HepG2 (cell line): ENCODE results near the gene UQCR11. TPM values are rescaled to one million over a fixed set of nuclear protein-coding genes. Genes with fewer than 3 reads are reported as not detected.

Experiments used
- ATAC-seq: fragments of 200-7000 bp; cut with Tn5 transposase; 3 replicates; pipeline ENCODE4 v1.9.1; 2020; ENCODE audit warnings: mild to moderate bottlenecking, moderate library complexity
- BruUV-seq: library from RNA; stranded (reverse); fragments of 400-500 nt; replicated peaks from 2 replicates; lab custom pipeline; 2021; lab: Mats Ljungman, UMichigan
- CTCF ChIA-PET: fragments of 300-600 bp; formaldehyde crosslinking; extraction: SDS; loops from one replicate; lab custom pipeline; 2021; ENCODE audit warnings: low total read pairs, inconsistent platforms, low intra/inter-chr PET ratio; lab: Yijun Ruan, JAX
- POLR2A ChIA-PET: fragments of 350-600 bp; sonication (Branson Sonifier 250); formaldehyde crosslinking; loops from one replicate; lab custom pipeline; 2020; ENCODE audit warnings: antibody characterized with exemption, inconsistent platforms; lab: Yijun Ruan, JAX
- DNase-seq: peaks from one replicate; pipeline ENCODE4 v3.0.0-alpha.2; 2015; ENCODE audit warnings: low spot score
- FAIRE-seq: peaks from 3 replicates; lab custom pipeline; 2011; peaks lifted over from hg19 to GRCh38; lab: Jason Lieb, UNC
- H2AFZ ChIP-seq: one replicate; pipeline ENCODE4 v1.6.1; 2011; ENCODE audit warnings: low read length, inconsistent platforms
- H3K27ac ChIP-seq: fragments of 300-600 bp; 3 replicates; pipeline ENCODE4 v1.8.0; 2011; ENCODE audit warnings: mixed run types, mild to moderate bottlenecking, mixed read lengths, low read length, inconsistent platforms; ENCODE audit not compliant: insufficient read depth; ENCODE audit errors: extremely low read length
- H3K27me3 ChIP-seq, 2 experiments: fragments of 200-600 bp in 1 of 2; 2 replicates in 1 of 2; 3 replicates in 1 of 2; pipeline versions ENCODE4 v1.6.0 to v1.8.0; 2011; ENCODE audit warnings: low read length in 2 of 2, mild to moderate bottlenecking in 2 of 2, moderate library complexity in 2 of 2, inconsistent platforms in 1 of 2; ENCODE audit not compliant: insufficient read depth in 2 of 2, control insufficient read depth in 1 of 2
- H3K36me3 ChIP-seq, 2 experiments: fragments of 200-600 bp in 1 of 2; replicated peaks in 1 of 2; 2 replicates in 1 of 2; 3 replicates in 1 of 2; pipeline versions ENCODE4 v1.5.1 to v1.8.0; 2011; ENCODE audit warnings: low read length in 2 of 2, inconsistent platforms in 1 of 2; ENCODE audit not compliant: insufficient read depth in 2 of 2, control insufficient read depth in 1 of 2
- H3K4me1 ChIP-seq: 2 replicates; pipeline ENCODE4 v1.5.1; 2012; ENCODE audit warnings: low read length, inconsistent platforms; ENCODE audit not compliant: insufficient read depth
- H3K4me2 ChIP-seq: 2 replicates; pipeline ENCODE4 v1.6.0; 2011; ENCODE audit warnings: low read depth, low read length, inconsistent platforms
- H3K4me3 ChIP-seq, 3 experiments: fragments of 200-600 bp in 1 of 3; sonication (generic), shearing (Covaris generic) in 1 of 3; replicated peaks in 1 of 3; 2 replicates each; pipeline ENCODE4 v1.5.1; 2011 to 2016; ENCODE audit warnings: low read length in 3 of 3, inconsistent platforms in 2 of 3, low read depth in 2 of 3, mild to moderate bottlenecking in 2 of 3, control low read depth in 1 of 3, mixed read lengths in 1 of 3; ENCODE audit not compliant: insufficient read depth in 1 of 3
- H3K79me2 ChIP-seq: one replicate; pipeline ENCODE4 v1.6.1; 2011; ENCODE audit warnings: low read length, inconsistent platforms; ENCODE audit not compliant: insufficient read depth
- H3K9ac ChIP-seq: 2 replicates; pipeline ENCODE4 v1.6.0; 2011; ENCODE audit warnings: mild to moderate bottlenecking, low read depth, low read length, inconsistent platforms; ENCODE audit not compliant: insufficient read depth
- H3K9me3 ChIP-seq: 2 replicates; pipeline ENCODE4 v1.5.1; 2012; ENCODE audit warnings: mild to moderate bottlenecking, low read length
- H4K20me1 ChIP-seq: 2 replicates; pipeline ENCODE4 v1.6.0; 2011; ENCODE audit warnings: inconsistent platforms, mild to moderate bottlenecking, low read length, moderate library complexity; ENCODE audit not compliant: insufficient read depth
- RAD51 ChIP-seq: fragments of 450-650 bp; IDR thresholded peaks from 2 replicates; pipeline ENCODE4 v1.6.1; 2016; ENCODE audit warnings: borderline replicate concordance
- RBM39 ChIP-seq: fragments of 200-400 bp; formaldehyde crosslinking; IDR thresholded peaks from one replicate; pipeline ENCODE4 v1.6.1; 2018; ENCODE audit warnings: antibody characterized with exemption, mild to moderate bottlenecking, low read depth, low read length; ENCODE audit not compliant: poor library complexity, severe bottlenecking
- SMC3 ChIP-seq: IDR thresholded peaks from 2 replicates; pipeline ENCODE4 v1.6.1; 2011; ENCODE audit warnings: low read length, improper control_type of control experiment
- SRSF9 ChIP-seq: fragments of 200-400 bp; formaldehyde crosslinking; IDR thresholded peaks from 2 replicates; pipeline ENCODE4 v1.6.1; 2018; ENCODE audit warnings: borderline replicate concordance, mild to moderate bottlenecking, low read depth, low read length; ENCODE audit not compliant: insufficient read depth, poor library complexity, severe bottlenecking
- ZNF232 ChIP-seq: sonication (generic); formaldehyde crosslinking; IDR thresholded peaks from 2 replicates; pipeline ENCODE4 v1.4.0; 2020; ENCODE audit warnings: missing genetic modification reagents, borderline replicate concordance
- ZNF672 ChIP-seq: sonication (generic); formaldehyde crosslinking; IDR thresholded peaks from 2 replicates; pipeline ENCODE4 v1.8.1; 2022; ENCODE audit warnings: missing genetic modification reagents
- ZSCAN25 ChIP-seq: sonication (generic); formaldehyde crosslinking; IDR thresholded peaks from 2 replicates; pipeline ENCODE4 v1.8.0; 2022; ENCODE audit warnings: mild to moderate bottlenecking, missing genetic modification reagents
- WGBS: methylation state at CpG from one replicate; pipeline ENCODE4 v1.1.6; 2017; ENCODE audit warnings: low lambda C conversion rate; 5-methylcytosine and 5-hydroxymethylcytosine counted together
- in situ Hi-C: cut with HindIII; loops from 2 replicates; pipeline ENCODE4 v1.10.0; 2017; ENCODE audit warnings: low pct_unique_long_range_greater_than_20kb; ENCODE audit not compliant: extremely low pct_ligation_motif_present
- intact Hi-C: fragments of 100-400 bp; cut with micrococcal nuclease; formaldehyde crosslinking; loops from one replicate; pipeline ENCODE4 v1.10.0; 2022; ENCODE audit not compliant: unreplicated experiment
- polyA plus RNA-seq, 8 experiments: library from polyadenylated mRNA; depleted of rRNA in 3 of 8; stranded (reverse) in 7 of 8; unstranded in 1 of 8; fragments of >200 nt; fragmentation: Illumina TruSeq in 4 of 8; extraction: Trizol in 4 of 8; gene quantifications; 2 replicates each; pipeline versions ENCODE4 v1.2.1 to v1.2.3, GENCODE V29; 2011 to 2016; ENCODE audit warnings: low read depth in 4 of 8, missing spikeins in 1 of 8, mixed read lengths in 1 of 8; ENCODE audit not compliant: insufficient read depth in 1 of 8
- total RNA-seq, 5 experiments: library from RNA; depleted of rRNA; stranded (reverse); fragments of >200 nt; fragmentation: Illumina TruSeq; extraction: Trizol; gene quantifications; 2 replicates each; pipeline ENCODE4 v1.2.3, GENCODE V29; 2016; ENCODE audit warnings: low read depth in 1 of 5
- TF ChIP-seq, protein P1 (sequence below): sonication (generic); formaldehyde crosslinking; IDR thresholded peaks from 2 replicates; pipeline ENCODE4 v1.4.0; 2020; ENCODE audit warnings: missing genetic modification reagents
- TF ChIP-seq, protein P2 (sequence below): sonication (generic); formaldehyde crosslinking; IDR thresholded peaks from 2 replicates; pipeline ENCODE4 v1.8.1; 2023; ENCODE audit warnings: missing genetic modification reagents, mild to moderate bottlenecking, borderline replicate concordance
- TF ChIP-seq, protein P3 (sequence below): sonication (generic); formaldehyde crosslinking; IDR thresholded peaks from 2 replicates; pipeline ENCODE4 v1.5.1; 2020; ENCODE audit warnings: mild to moderate bottlenecking, missing genetic modification reagents, borderline replicate concordance

UQCR11 gene
- total and polyA plus RNA-seq, 2 of the 13 experiments (the other 11 are each of a cell fraction or from before 2014, with no cell fraction given): 125 to 214 TPM

DNA sequence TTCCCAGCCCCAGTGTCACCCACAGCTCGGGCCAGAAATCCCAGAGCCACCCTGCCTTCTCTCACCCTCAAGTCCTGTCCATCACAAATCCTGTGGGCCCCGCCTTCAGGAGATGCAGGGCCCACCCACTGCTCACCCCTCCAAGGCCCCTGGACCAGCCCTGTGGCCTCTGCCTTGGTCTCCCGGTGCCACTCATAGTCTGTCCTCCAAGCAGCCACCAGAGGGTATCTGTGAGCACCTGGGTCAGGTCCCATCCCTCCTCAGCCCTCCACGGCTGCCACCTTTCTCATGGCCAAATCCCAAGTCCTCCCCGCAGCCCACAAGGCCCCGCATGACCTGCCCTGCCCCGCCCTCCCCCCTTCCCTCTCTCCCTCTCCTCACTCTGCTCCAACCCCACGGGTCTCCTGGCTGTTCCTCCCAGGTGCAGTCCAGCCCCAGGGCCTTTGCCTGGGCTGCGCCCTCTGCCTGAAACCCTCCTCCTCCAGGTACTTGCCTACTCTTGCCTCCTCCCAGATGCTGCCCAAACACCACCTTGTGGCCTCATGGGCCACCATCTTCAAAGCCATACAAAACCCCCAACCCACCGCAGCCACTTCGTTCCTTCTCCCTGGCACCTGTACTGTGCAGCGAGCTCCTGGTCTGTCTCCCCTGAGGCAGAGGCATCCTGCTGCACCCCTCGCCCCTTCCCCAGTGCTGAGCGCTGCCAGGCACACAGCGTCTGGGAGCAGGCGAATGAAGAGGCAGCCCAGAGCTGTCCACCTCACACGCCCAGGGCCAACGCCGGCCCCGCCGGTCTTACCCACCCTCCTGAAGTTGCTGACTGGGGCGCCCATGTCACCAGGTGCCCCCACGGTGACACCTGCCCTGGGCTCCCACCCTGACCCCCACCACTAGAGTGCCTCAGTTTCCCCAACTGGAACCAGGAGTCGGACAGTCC, 13.2 kb upstream of the UQCR11 start (continued):
- TF ChIP-seq, protein P1, sequence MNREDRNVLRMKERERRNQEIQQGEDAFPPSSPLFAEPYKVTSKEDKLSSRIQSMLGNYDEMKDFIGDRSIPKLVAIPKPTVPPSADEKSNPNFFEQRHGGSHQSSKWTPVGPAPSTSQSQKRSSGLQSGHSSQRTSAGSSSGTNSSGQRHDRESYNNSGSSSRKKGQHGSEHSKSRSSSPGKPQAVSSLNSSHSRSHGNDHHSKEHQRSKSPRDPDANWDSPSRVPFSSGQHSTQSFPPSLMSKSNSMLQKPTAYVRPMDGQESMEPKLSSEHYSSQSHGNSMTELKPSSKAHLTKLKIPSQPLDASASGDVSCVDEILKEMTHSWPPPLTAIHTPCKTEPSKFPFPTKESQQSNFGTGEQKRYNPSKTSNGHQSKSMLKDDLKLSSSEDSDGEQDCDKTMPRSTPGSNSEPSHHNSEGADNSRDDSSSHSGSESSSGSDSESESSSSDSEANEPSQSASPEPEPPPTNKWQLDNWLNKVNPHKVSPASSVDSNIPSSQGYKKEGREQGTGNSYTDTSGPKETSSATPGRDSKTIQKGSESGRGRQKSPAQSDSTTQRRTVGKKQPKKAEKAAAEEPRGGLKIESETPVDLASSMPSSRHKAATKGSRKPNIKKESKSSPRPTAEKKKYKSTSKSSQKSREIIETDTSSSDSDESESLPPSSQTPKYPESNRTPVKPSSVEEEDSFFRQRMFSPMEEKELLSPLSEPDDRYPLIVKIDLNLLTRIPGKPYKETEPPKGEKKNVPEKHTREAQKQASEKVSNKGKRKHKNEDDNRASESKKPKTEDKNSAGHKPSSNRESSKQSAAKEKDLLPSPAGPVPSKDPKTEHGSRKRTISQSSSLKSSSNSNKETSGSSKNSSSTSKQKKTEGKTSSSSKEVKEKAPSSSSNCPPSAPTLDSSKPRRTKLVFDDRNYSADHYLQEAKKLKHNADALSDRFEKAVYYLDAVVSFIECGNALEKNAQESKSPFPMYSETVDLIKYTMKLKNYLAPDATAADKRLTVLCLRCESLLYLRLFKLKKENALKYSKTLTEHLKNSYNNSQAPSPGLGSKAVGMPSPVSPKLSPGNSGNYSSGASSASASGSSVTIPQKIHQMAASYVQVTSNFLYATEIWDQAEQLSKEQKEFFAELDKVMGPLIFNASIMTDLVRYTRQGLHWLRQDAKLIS (CRISPR knock-in tag): no peak
- TF ChIP-seq, protein P2, sequence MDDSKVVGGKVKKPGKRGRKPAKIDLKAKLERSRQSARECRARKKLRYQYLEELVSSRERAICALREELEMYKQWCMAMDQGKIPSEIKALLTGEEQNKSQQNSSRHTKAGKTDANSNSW: no peak
- peak; percentile 90 for TF ChIP-seq ZSCAN25
- TF ChIP-seq RBM39: no peak
- TF ChIP-seq SMC3: peak; percentile 46; the same call in 1 of the 2 replicates
- no peak for TF ChIP-seq SRSF9

DNA sequence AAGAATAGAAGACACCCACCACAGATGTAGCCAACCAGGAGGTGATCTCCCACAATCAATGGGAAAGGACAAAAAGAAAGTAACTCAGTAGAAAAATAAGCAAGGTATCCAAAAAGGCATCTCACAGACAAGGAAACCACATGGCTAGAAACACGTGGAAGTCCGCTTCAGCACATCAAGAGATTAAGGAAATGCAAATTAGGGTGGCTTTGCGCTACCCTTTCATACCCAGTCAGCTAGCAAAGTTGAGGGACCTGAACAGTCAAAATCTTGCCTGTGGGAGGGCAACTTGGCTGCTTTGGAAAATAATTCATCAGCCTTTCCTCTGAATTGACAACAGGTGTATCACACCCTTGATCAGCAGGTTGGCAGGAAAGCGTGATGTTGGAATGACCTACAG, 11.6 kb upstream of the UQCR11 start:
- BruUV-seq: no TSS peak
- Histone ChIP-seq H3K4me2 (no peak overlapping the region), H3K9ac (no peak overlapping the region), H3K27me3 (no peaks in the 10 kb centered on the region), H3K79me2 (no peaks in the 10 kb centered on the region), H4K20me1 (no peaks in the 10 kb centered on the region), H3K4me3 (no peak overlapping the region), H3K36me3 (peaks cover 38 to 58% of the 10 kb centered on the region in 2 experiments; a peak in 4 of 5 replicates), H2AFZ (no peak overlapping the region), H3K9me3 (no peaks in the 10 kb centered on the region), H3K27ac (no peak overlapping the region), H3K4me1 (no peaks in the 10 kb centered on the region)
- 87% methylated on average over 4 of the region's 4 CpGs for WGBS
- no peak for FAIRE-seq
- CTCF ChIA-PET: no interaction called here
- no peak for ATAC-seq
- in situ Hi-C loops: no loop called here
- intact Hi-C loops: no loop called here
- TF ChIP-seq ZNF232 (CRISPR knock-in tag): no peak
- no peak for TF ChIP-seq RAD51
- TF ChIP-seq ZNF672: no peak
- TF ChIP-seq, protein P3, sequence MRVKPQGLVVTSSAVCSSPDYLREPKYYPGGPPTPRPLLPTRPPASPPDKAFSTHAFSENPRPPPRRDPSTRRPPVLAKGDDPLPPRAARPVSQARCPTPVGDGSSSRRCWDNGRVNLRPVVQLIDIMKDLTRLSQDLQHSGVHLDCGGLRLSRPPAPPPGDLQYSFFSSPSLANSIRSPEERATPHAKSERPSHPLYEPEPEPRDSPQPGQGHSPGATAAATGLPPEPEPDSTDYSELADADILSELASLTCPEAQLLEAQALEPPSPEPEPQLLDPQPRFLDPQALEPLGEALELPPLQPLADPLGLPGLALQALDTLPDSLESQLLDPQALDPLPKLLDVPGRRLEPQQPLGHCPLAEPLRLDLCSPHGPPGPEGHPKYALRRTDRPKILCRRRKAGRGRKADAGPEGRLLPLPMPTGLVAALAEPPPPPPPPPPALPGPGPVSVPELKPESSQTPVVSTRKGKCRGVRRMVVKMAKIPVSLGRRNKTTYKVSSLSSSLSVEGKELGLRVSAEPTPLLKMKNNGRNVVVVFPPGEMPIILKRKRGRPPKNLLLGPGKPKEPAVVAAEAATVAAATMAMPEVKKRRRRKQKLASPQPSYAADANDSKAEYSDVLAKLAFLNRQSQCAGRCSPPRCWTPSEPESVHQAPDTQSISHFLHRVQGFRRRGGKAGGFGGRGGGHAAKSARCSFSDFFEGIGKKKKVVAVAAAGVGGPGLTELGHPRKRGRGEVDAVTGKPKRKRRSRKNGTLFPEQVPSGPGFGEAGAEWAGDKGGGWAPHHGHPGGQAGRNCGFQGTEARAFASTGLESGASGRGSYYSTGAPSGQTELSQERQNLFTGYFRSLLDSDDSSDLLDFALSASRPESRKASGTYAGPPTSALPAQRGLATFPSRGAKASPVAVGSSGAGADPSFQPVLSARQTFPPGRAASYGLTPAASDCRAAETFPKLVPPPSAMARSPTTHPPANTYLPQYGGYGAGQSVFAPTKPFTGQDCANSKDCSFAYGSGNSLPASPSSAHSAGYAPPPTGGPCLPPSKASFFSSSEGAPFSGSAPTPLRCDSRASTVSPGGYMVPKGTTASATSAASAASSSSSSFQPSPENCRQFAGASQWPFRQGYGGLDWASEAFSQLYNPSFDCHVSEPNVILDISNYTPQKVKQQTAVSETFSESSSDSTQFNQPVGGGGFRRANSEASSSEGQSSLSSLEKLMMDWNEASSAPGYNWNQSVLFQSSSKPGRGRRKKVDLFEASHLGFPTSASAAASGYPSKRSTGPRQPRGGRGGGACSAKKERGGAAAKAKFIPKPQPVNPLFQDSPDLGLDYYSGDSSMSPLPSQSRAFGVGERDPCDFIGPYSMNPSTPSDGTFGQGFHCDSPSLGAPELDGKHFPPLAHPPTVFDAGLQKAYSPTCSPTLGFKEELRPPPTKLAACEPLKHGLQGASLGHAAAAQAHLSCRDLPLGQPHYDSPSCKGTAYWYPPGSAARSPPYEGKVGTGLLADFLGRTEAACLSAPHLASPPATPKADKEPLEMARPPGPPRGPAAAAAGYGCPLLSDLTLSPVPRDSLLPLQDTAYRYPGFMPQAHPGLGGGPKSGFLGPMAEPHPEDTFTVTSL (CRISPR knock-in tag): no peak
- POLR2A ChIA-PET: no interaction called here
- no peak for DNase-seq
